ENCODE results near the gene DOLPP1. TPM values are rescaled to one million over a fixed set of nuclear protein-coding genes. Genes with fewer than 3 reads are reported as not detected.
"Not testable (repeated sequence)": the region's sequence is repeated elsewhere in the genome, so short reads cannot be mapped to it uniquely, and the experiment has no call there.

Gene DOLPP1, protein sequence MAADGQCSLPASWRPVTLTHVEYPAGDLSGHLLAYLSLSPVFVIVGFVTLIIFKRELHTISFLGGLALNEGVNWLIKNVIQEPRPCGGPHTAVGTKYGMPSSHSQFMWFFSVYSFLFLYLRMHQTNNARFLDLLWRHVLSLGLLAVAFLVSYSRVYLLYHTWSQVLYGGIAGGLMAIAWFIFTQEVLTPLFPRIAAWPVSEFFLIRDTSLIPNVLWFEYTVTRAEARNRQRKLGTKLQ
- total RNA-seq, result 9.5 TPM
- long read RNA-seq, transcript DOLPP1-202 (8 exons, 2,177 nt), result major isoform, 14 of 25 reads
- long read RNA-seq, transcript DOLPP1-203 (7 exons, 2,037 nt), result minor isoform, 7 of 25 reads
- long read RNA-seq, partial matches to known transcripts, result 0 of 25 reads
- long read RNA-seq, other reads (novel, unspliced or antisense), result 4 of 25 reads

DNA sequence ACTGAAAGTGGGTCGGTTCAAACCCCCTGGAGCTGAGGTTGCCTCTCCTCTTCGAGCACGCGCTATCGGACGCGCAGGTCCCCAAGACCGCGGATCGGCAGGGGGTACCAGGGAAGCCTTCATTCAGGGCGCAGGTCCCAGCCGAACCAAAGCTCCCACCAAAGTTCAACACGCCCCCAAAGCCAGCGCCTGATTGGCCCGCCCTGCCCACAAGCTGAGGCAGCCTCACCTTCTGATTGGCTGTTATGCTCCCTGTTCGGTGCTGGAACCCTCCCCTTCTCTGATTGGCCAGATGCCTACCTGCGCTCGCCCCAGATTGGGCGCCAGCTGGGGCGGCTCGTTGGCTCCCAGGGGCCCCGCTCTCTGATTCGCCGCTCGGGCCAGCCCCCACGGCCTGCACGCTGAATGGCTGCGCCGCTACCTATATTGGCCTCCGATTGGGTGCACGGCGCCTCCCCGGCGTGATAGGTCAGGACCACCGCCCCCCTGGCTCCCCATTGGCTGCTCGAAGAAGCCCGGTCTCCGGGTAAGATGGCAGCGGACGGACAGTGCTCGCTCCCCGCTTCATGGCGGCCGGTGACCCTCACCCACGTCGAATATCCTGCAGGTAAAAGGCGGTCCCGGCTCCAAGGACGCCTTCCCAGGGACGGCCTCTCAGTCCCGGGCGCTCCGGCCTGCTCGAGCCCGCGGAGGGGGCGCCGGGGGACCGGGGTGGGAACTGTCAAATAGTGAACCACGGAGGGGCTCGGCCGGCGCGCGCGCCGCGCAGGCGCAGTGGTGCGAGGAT lies at the start of gene DOLPP1:
Gene DOLPP1, plus strand, starts transcription at position 511 of the 787 bp plus-strand sequence. Its CDS starts 21 bp downstream, at position 532.
- H3K4me3 ChIP-seq, result peak within 1 kb of the TSS; percentile 97
- peaks cover 10% of the 10 kb centered on the region for H3K36me3 ChIP-seq
- no peaks in the 10 kb centered on the region for H3K27me3 ChIP-seq (ENCODE audit: low read depth)
- H3K4me1 ChIP-seq, result peaks cover 19% of the 10 kb centered on the region
- H3K27ac ChIP-seq, result peak within 1 kb of the TSS; percentile 84
- H3K9me3 ChIP-seq, result no peaks in the 10 kb centered on the region
- ATAC-seq (peak; percentile 99), DNase-seq (peak; percentile 100)
- TF ChIP-seq, protein P1, sequence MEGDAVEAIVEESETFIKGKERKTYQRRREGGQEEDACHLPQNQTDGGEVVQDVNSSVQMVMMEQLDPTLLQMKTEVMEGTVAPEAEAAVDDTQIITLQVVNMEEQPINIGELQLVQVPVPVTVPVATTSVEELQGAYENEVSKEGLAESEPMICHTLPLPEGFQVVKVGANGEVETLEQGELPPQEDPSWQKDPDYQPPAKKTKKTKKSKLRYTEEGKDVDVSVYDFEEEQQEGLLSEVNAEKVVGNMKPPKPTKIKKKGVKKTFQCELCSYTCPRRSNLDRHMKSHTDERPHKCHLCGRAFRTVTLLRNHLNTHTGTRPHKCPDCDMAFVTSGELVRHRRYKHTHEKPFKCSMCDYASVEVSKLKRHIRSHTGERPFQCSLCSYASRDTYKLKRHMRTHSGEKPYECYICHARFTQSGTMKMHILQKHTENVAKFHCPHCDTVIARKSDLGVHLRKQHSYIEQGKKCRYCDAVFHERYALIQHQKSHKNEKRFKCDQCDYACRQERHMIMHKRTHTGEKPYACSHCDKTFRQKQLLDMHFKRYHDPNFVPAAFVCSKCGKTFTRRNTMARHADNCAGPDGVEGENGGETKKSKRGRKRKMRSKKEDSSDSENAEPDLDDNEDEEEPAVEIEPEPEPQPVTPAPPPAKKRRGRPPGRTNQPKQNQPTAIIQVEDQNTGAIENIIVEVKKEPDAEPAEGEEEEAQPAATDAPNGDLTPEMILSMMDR (IDR thresholded peaks at IDR 0.05), result no peak
- intact Hi-C loops (cut with DNase I), result no loop called here

DNA sequence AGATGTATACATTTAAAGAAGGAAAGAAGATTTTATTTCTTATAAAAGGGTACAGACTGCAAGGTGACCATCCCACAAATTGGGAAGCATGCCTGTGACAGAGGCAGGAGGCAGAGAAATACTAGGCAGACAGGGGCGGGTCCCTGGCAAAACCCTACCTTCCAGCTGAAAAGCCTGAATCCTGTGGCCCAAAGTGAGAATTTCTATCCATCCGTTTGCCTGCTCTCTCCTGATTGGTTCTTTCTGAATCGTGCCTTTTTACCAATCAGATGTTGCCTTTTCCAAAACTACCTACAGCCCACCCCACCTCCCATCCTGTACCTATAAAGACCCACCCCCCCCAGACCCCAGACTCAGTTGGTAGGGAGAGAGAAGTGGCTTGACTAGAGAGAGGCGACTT lies 49.4 kb upstream of the DOLPP1 start:
- TF ChIP-seq, protein P1 (IDR thresholded peaks at IDR 0.05), result no peak
- ATAC-seq (no peak), DNase-seq (no peak)
- intact Hi-C loops (cut with DNase I), result no loop called here
- no peaks in the 10 kb centered on the region for H3K9me3 ChIP-seq
- no peaks in the 10 kb centered on the region for H3K36me3 ChIP-seq
- no peak overlapping the region for H3K4me3 ChIP-seq
- H3K4me1 ChIP-seq, result peaks cover 12% of the 10 kb centered on the region
- H3K27ac ChIP-seq, result no peak overlapping the region
- no peaks in the 10 kb centered on the region for H3K27me3 ChIP-seq (ENCODE audit: low read depth)

DNA sequence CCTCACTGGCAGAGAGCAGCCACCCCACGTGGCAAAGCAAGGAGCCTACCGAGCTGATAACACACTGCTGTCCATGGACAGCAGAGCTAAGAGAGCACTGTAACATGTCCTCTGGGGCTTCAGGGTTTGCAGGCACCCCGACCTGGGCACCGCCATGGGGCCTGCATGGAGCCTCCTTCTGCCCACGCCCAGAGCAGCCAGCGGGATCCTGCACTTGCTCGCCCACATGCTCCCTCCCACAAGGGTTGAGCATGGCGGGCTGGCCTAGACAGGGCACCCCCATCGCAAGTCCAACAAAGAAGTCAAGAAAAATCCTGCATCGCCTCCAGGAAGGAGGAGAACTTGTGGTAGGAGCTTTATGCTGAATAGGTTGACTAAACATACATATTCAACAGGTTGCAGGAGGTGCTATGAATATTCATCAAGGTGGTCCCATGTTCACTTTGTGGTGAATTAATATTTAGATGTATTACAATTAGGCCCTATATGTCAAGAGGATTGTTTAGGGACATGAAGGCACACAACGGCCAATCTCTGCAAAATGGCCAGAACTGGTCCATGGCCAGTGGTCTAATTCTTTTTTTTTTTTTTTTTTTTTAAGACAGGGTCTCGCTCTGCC lies 48.3 kb upstream of the DOLPP1 start:
- no peak for DNase-seq
- Histone ChIP-seq H3K4me3 (no peak overlapping the region), H3K36me3 (no peaks in the 10 kb centered on the region), H3K27ac (no peak overlapping the region), H3K4me1 (peaks cover 7% of the 10 kb centered on the region), H3K27me3 (ENCODE audit: low read depth) (no peaks in the 10 kb centered on the region), H3K9me3 (no peaks in the 10 kb centered on the region)
- ATAC-seq, result no peak
- intact Hi-C loops (cut with DNase I), result no loop called here
- TF ChIP-seq, protein P1 (IDR thresholded peaks at IDR 0.05), result no peak

DNA sequence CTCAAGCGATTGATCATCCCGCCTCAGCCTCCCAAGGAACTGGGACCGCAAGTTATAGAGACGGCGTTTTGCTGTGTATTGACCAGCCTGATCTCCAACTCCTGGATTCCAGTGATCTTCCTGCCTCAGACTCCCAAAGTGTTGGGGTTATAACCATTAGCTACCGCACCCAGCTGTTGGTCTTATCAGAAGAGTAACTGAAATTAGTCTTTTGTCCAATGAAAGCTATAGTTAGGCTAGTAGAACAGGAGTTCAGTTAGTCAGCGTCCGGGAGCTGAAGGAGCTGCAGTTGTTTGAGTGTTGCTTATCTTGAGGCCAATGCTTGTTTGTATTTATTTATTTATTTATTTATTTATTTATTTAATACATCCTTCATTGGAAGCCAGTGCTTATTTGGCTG lies 47.7 kb upstream of the DOLPP1 start:
- ATAC-seq (no peak), DNase-seq (no peak)
- intact Hi-C loops (cut with DNase I), result no loop called here
- no peak overlapping the region for H3K4me3 ChIP-seq
- TF ChIP-seq, protein P1 (IDR thresholded peaks at IDR 0.05), result no peak
- H3K36me3 ChIP-seq, result no peaks in the 10 kb centered on the region
- no peaks in the 10 kb centered on the region for H3K27me3 ChIP-seq (ENCODE audit: low read depth)
- H3K9me3 ChIP-seq, result no peaks in the 10 kb centered on the region
- no peak overlapping the region for H3K27ac ChIP-seq
- peaks cover 12% of the 10 kb centered on the region for H3K4me1 ChIP-seq

DNA sequence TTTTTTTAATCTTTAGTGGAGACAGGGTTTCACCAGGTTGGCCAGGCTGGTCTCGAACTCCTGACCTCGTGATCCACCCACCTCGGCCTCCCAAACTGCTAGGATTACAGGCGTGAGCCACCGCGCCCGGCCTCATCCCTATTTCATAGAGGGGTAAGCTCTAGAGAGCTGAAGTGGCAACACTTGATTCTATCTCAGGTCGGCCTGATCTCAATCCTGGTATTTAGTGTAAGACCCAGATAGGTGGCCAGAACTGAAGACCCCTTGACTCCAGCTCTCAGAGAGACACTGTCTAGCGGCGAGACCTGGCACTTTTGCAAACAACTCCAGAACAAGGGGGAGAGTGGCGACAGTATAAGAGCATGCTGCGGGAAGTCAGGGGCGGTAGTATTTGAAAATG lies 45.1 kb upstream of the DOLPP1 start:
- intact Hi-C loops (cut with DNase I); H3K27me3 ChIP-seq (ENCODE audit: low read depth); H3K36me3 ChIP-seq; DNase-seq; H3K9me3 ChIP-seq: not testable (repeated sequence)
- Histone ChIP-seq H3K27ac (peak overlapping the region; percentile 84), H3K4me3 (peak overlapping the region; percentile 99), H3K4me1 (peaks cover 15% of the 10 kb centered on the region)
- ATAC-seq, result peak; percentile 13 to 34
